GM18520 (cell line): ENCODE measurements around the gene KIF5C.

Experiments
- ATAC-seq: cut with Tn5 transposase; IDR thresholded peaks from one replicate; pipeline ENCODE4 v1.9.1; 2021; ENCODE audit not compliant: unreplicated experiment

The KIF5C gene

DNA sequence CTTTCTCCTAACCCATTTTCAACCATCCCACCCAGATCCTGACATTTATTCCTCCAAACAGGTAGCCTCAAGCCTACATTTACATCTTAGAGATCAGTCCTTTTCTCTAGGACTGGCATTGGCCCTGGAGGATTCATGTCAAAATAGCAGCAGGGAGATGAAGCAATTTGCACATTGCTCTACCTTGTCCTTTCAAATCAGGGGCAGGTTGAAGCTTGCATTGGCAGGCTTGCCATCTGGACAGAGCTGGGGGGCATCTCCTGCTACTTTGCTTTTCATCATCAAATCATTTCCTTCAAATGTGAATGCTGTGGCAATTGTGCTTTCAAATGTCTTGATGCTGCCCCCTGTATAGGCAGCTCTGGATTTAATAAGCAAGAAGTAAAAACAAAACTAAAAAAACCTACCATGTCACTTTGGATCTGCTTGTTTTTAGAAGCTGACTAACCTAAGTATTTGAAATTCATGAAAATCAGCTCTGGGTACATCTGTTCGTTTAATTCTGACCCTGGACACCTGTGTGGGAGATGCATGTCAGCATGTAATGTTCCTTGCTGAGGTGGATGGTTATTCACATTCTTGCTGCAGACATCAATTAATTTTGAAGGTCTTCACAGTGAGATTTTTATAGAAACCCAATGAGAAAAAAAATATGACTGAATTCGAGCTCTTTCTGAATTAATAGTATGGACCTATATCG lies 47.9 kb downstream of the KIF5C start:
- no peak for ATAC-seq

DNA sequence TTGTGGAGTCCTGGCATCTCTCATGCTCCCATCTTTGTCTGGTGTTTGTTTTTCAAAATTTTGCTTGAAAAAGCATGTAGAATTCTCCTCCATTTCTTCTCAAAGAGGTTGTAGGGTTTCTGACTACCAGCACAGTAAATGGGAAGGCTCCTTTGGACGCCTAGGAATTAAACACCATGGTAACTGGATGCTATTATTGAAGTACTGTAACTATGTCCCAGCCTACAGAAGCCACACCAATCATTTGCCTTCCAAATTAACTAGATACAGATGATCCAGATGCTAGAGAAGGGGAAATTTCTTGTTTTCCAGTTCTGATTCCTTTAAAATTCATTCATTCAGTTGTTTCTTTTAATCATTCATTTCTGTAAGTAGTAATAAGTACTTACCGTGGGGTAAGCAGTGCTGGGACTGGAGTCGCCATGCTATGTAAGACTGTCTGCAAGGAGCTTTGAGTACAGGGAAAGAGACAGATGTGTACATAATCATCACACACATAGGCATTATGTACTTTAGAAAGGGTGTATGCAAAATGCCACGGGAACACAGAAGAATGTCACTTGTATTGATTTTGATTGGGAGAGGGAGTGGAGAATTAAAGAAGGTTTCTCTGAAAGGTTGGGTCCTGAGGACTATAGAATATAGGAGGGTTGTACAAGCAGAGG lies 49.6 kb downstream of the KIF5C start:
- ATAC-seq, result no peak

DNA sequence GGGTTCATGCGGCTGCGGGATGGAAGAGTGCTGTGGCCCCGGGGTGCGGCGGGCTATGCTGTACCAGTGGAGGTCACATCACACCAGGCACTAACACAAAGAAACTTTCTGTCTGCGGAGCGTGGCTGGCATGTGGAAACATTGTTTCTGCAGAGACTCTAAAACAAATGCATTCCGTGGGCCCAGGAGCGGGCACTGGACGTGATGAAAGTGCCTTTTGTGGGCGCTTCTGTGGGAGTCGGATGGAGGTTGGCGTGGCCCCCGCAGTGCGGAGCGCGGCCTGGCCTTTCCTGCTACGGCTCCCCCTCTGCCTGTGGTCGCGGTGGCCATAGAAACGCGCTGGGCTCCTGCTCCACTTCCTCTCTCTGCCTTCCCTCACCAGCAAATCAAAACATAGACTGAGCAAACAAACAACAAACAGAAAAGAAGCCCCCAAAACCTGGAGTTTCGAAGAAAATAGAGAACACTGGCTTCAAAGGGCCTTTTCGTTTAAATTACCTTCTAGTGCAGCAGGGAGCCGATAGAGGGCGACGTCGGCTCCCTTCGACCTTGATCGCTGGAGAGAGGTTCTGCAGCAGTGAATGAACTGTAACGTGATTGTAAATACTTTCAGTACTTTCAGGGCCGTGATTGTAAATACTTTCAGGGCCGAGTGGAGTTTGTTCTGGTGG lies 51.4 kb downstream of the KIF5C start:
- no peak for ATAC-seq

DNA sequence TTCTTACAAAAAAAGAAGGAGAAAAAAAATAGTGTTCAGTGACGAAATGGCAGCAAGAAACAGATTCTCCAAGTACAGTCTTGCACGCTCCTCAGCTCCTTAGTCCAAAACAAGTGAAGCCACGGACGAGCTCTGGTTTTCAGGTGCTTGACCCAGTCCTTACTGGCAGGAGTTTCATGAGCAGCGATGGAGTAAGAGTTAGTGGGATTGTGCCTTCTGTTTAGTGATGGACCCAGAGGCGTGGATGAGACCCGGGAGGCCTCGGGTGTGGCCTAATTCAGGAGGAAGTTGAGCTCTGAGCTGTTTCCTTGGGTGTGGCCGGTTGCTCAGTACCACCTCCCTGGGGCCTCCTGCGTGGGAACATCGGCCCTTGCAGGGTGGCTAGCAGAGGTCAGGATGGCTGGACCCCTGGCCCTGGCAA lies 52.0 kb downstream of the KIF5C start:
- ATAC-seq, result no peak

- no peak for ATAC-seq
Measured at GRCh38 chr2:148928395-148928794, 53.4 kb downstream of the KIF5C start.

DNA sequence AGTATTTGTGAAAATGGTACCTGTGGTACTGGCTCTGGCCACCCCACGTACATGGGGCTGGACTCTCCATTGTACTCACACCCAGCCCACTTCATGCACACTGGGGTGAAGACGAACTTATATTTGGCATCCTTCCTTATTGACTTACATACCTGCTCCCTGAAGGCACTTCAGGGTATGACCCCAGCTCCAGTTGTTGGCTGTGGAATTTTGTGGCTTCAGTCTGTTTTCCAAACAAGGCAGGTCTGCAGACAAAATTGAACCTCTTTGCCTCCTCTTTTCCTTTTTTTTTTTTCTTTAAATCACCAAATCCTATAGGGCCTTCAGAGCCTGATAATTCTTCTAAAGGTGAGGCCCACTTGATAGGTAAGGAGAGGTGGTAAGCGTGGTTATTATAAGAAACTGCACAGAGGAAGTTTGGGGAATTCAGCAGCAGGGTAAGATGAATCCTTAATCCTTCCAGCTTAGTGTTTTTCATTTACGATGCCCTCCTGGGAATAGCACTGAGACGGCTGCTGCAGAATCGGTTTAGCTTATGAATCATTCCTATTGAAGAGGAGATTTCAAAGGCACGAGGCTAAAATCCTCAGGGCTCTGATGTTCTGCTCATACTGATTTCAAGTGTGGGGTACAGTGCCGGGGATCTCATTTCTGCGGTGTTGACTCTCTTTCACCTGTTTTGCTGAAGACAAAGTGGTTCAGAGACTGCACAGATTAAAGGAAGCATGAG lies 55.2 kb downstream of the KIF5C start:
- ATAC-seq, result no peak

DNA sequence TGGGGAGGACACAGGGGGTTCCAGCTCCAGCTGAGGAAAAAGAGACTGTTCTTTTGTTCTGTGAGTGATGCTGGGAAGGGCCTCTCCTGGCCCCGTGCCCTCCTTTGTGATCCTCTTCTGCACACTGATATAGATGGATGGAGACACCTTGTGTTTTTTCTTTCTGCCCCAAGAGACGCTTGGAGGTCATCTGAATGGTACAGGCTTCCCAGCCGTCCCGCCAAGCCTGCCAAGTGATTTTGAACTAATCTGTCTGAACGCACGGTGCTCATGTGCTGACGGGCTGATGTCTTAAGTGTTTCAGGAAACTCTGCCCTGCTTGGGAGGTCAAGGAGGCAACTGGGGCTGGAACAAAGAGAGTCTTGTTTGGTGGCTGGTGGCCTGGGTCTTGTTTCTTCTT lies 57.5 kb downstream of the KIF5C start:
- ATAC-seq, result no peak

GRCh38 chr2:148933456-148933855 lies 58.4 kb downstream of the KIF5C start:
- no peak for ATAC-seq

DNA sequence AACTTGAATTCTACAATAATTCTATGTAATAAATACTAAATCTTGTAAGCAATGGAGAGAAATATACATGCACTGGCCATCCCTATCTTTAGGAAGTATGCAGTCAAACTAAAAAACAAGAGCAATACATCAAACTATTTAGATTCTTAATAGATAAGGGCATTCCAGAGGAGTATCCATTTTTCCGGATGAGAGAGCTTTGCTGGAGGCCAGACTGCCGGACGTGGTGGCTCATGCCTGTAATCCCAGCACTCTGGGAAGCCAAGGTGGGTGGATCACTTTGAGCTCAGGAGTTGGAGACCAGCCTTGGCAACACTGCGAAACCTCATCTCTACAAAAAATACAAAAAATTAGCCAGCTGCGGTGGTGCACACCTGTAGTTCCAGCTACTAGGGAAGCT lies 60.8 kb downstream of the KIF5C start:
- no peak for ATAC-seq

GRCh38 chr2:148936857-148937450 lies 61.9 kb downstream of the KIF5C start:
- no peak for ATAC-seq

DNA sequence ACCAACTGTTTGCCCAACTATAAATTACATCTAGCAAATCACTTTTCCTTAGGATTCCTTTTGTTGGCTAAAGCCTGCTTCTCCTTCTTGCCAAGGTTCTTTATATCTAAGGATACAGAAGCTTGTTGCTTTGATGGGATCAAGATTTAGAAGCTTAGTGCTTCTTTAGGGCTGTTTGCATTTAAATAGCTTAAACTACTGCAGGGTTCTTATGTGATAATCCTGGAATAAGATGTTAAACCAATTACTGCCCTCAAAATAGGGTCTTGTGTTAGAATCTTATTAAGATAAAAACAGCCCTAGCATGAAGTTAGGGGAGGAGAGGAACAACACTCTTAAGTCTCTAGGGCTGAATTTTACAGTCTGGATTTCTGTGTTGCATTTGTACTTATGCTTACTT lies 64.2 kb downstream of the KIF5C start:
- no peak for ATAC-seq

- no peak for ATAC-seq
Measured at GRCh38 chr2:148943097-148943496, 68.1 kb downstream of the KIF5C start.

GRCh38 chr2:148944536-148944935 lies 69.5 kb downstream of the KIF5C start:
- no peak for ATAC-seq

DNA sequence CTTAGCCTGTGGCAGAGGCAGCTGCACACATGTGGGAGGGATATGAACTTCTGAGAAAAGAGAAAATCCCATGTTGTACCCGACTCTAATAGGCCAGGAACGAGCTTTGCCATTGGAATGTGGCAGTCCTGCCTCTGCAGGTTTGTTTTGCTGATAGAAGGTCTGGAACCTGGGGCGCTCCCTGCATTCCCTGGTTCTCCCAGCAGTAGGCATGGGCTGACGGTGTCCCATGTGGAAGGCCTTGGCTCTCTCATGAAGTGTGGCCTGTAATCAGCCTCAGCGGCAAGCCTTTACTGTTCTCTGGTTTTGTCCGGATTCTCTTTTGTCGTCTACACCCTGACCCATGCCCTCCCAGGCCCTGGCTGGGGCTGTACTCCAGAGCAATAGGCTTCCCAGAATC lies 72.3 kb downstream of the KIF5C start:
- ATAC-seq, result no peak

GRCh38 chr2:148948868-148949267 lies 73.8 kb downstream of the KIF5C start:
- ATAC-seq, result no peak

GRCh38 chr2:148949348-148949747 lies 74.3 kb downstream of the KIF5C start:
- ATAC-seq, result no peak

GRCh38 chr2:148952621-148953020 lies 77.6 kb downstream of the KIF5C start:
- ATAC-seq, result no peak

- no peak for ATAC-seq
Measured at GRCh38 chr2:148953426-148953825, 78.4 kb downstream of the KIF5C start.

- ATAC-seq, result no peak
Measured at GRCh38 chr2:148954536-148954935, 79.5 kb downstream of the KIF5C start.

GRCh38 chr2:148955798-148956197 lies 80.8 kb downstream of the KIF5C start:
- ATAC-seq, result no peak

GRCh38 chr2:148957023-148957422 lies 82.0 kb downstream of the KIF5C start:
- ATAC-seq, result no peak
